Measurements from ENCODE around the gene DACT3. TPM values are rescaled to one million over a fixed set of nuclear protein-coding genes. Genes with fewer than 3 reads are reported as not detected.

DACT3 gene
- total RNA-seq, 4 donors from 2014 or later = 0.68 to 1.8 (median 1.2) TPM

GRCh38 chr19:46623915-46624502 lies 37.0 kb downstream of the DACT3 start:
- H3K9me3 ChIP-seq = no peaks in the 10 kb centered on the region
- peaks cover 60% of the 10 kb centered on the region for H3K4me1 ChIP-seq
- no peaks in the 10 kb centered on the region for H3K27me3 ChIP-seq
- DNase-seq (ENCODE audit: low spot score in 2 of 2) = no peak
- WGBS = 73% methylated on average over 16 of the region's 35 CpGs
- peak overlapping the region; percentile 78 for H3K27ac ChIP-seq
- peak overlapping the region; percentile 13 for H3K4me3 ChIP-seq
- TF ChIP-seq POLR2A (IDR thresholded peaks at IDR 0.05) (no peak), EP300 (IDR thresholded peaks at IDR 0.05) (no peak), POLR2AphosphoS5 (IDR thresholded peaks at IDR 0.05) (no peak)
- TF ChIP-seq, protein P1, sequence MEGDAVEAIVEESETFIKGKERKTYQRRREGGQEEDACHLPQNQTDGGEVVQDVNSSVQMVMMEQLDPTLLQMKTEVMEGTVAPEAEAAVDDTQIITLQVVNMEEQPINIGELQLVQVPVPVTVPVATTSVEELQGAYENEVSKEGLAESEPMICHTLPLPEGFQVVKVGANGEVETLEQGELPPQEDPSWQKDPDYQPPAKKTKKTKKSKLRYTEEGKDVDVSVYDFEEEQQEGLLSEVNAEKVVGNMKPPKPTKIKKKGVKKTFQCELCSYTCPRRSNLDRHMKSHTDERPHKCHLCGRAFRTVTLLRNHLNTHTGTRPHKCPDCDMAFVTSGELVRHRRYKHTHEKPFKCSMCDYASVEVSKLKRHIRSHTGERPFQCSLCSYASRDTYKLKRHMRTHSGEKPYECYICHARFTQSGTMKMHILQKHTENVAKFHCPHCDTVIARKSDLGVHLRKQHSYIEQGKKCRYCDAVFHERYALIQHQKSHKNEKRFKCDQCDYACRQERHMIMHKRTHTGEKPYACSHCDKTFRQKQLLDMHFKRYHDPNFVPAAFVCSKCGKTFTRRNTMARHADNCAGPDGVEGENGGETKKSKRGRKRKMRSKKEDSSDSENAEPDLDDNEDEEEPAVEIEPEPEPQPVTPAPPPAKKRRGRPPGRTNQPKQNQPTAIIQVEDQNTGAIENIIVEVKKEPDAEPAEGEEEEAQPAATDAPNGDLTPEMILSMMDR (IDR thresholded peaks at IDR 0.05) = no peak
- no peaks in the 10 kb centered on the region for H3K36me3 ChIP-seq

DNA sequence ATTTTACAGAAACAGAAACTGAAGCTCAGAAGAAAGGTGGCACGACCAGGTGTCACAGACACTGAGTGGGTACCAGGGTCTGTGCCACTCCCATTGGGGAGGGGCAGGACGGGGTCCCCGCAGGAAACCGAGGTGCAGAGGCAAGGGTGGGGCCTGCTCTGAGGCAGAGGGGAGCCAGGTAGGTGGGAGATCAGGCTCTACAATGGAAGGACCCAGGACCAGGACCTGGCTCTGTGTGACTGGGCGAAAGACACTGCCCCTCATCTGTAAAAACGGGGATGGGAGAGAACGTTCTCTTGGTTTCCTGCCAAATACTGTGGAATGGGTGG lies 38.9 kb downstream of the DACT3 start:
- peaks cover 74% of the 10 kb centered on the region for H3K4me1 ChIP-seq
- no peak overlapping the region for H3K27ac ChIP-seq
- H3K4me3 ChIP-seq = no peak overlapping the region
- no peak for DNase-seq (ENCODE audit: low spot score in 2 of 2)
- H3K9me3 ChIP-seq = no peaks in the 10 kb centered on the region
- H3K27me3 ChIP-seq = no peaks in the 10 kb centered on the region
- H3K36me3 ChIP-seq = no peaks in the 10 kb centered on the region
- TF ChIP-seq EP300 (IDR thresholded peaks at IDR 0.05) (no peak), POLR2A (IDR thresholded peaks at IDR 0.05) (no peak), POLR2AphosphoS5 (IDR thresholded peaks at IDR 0.05) (no peak)
- TF ChIP-seq, protein P1 (IDR thresholded peaks at IDR 0.05) = no peak
- 44% methylated on average over 7 of the region's 7 CpGs for WGBS

DNA sequence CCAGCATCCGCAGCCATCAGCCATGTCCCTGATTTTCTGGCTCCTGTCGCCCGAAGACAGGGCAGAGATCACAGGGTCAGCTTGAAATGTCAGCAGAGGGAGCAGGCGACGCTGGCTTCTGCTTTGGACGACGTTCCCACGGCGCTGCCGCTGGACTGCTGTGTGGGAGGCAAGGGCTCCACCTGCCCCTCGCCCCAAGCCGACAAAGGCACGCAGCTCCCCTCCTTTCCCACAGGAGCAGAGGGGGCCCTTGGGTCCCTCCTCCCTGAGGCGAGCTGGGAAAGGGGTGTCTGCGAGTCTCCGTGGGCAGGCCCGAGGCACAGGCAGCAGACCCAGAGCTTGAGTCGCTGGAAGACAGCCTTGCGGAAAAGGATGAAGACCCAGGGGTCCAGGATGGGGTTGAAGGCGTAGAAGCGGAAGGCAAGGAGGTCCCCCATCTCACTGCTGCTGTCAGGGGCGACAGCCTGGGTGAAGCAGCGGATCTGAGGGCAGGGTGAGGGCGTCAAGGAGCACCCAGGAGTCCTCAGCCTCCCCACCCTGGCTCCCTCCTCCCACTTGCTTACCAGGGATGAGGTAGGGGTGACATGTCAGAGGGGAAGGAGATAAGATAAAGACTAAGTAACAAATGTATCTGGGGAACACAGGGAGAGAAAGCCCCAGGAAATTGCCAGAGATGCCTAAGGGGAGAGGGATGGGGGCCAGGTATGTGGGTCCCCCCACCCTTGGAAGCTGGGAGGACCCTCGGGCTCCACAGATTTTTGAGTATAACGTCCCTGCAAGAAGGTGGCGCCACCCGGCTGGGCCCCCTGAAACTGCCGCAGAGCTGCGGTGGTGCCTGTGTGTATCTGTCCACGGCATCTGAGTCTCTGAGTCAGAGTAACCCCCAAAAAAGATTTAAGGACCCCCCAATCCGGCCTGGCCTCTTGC lies 39.5 kb downstream of the DACT3 start:
- H3K27ac ChIP-seq = peak overlapping the region; percentile 34
- no peaks in the 10 kb centered on the region for H3K27me3 ChIP-seq
- no peak overlapping the region for H3K4me3 ChIP-seq
- no peaks in the 10 kb centered on the region for H3K9me3 ChIP-seq
- no peaks in the 10 kb centered on the region for H3K36me3 ChIP-seq
- H3K4me1 ChIP-seq = peaks cover 79% of the 10 kb centered on the region
- no peak for DNase-seq (ENCODE audit: low spot score in 2 of 2)
- WGBS = 79% methylated on average over 20 of the region's 32 CpGs
- TF ChIP-seq, protein P1 (IDR thresholded peaks at IDR 0.05) = no peak
- TF ChIP-seq EP300 (IDR thresholded peaks at IDR 0.05) = no peak
- TF ChIP-seq POLR2AphosphoS5 (IDR thresholded peaks at IDR 0.05) = no peak
- TF ChIP-seq POLR2A (IDR thresholded peaks at IDR 0.05) = no peak

- 63% methylated on average over 5 of the region's 6 CpGs for WGBS
- H3K36me3 ChIP-seq = no peaks in the 10 kb centered on the region
- H3K27me3 ChIP-seq = no peaks in the 10 kb centered on the region
- DNase-seq (ENCODE audit: low spot score in 2 of 2) = no peak
- no peaks in the 10 kb centered on the region for H3K9me3 ChIP-seq
- H3K4me3 ChIP-seq = no peak overlapping the region
- TF ChIP-seq, protein P1 (IDR thresholded peaks at IDR 0.05) = no peak
- TF ChIP-seq EP300 (IDR thresholded peaks at IDR 0.05) (no peak), POLR2A (IDR thresholded peaks at IDR 0.05) (no peak), POLR2AphosphoS5 (IDR thresholded peaks at IDR 0.05) (no peak)
- peak overlapping the region; percentile 34 for H3K27ac ChIP-seq
- H3K4me1 ChIP-seq = peaks cover 74% of the 10 kb centered on the region
These were observed 40.3 kb downstream of the DACT3 start for GRCh38 chr19:46620716-46621115.

- peaks cover 70% of the 10 kb centered on the region for H3K4me1 ChIP-seq
- TF ChIP-seq POLR2AphosphoS5 (IDR thresholded peaks at IDR 0.05) (no peak), EP300 (IDR thresholded peaks at IDR 0.05) (no peak), POLR2A (IDR thresholded peaks at IDR 0.05) (no peak)
- TF ChIP-seq, protein P1 (IDR thresholded peaks at IDR 0.05) = no peak
- no peak for DNase-seq (ENCODE audit: low spot score in 2 of 2)
- no peaks in the 10 kb centered on the region for H3K9me3 ChIP-seq
- no peak overlapping the region for H3K27ac ChIP-seq
- no peaks in the 10 kb centered on the region for H3K27me3 ChIP-seq
- H3K36me3 ChIP-seq = no peaks in the 10 kb centered on the region
- 88% methylated on average over 3 of the region's 3 CpGs for WGBS
- H3K4me3 ChIP-seq = no peak overlapping the region
These were observed 40.7 kb downstream of the DACT3 start for GRCh38 chr19:46620267-46620666.

Data from suprapubic skin (tissue), 4 donors.